MM.1S (cell line): ENCODE measurements around the gene TYK2.
"Not testable (repeated sequence)": the region's sequence is repeated elsewhere in the genome, so short reads cannot be mapped to it uniquely, and the experiment has no call there.

Source experiments
- DNase-seq: peaks from one replicate; pipeline ENCODE4 v3.0.0-alpha.2; 2015
- H2AFZ ChIP-seq: fragments of 300-600 bp; sonication (generic); 2 replicates; pipeline ENCODE4 v1.6.0; 2016; ENCODE audit warnings: antibody characterized with exemption, low read length
- H3F3A ChIP-seq: fragments of 300-600 bp; sonication (generic); 2 replicates; pipeline ENCODE4 v1.6.1; 2016; ENCODE audit warnings: mild to moderate bottlenecking, antibody characterized with exemption, low read length, moderate library complexity, mixed read lengths; ENCODE audit not compliant: insufficient read depth
- H3K27ac ChIP-seq: fragments of 300-600 bp; sonication (generic); 2 replicates; pipeline ENCODE4 v1.5.1; 2016; ENCODE audit warnings: mild to moderate bottlenecking, low read length
- H3K27me3 ChIP-seq: fragments of 300-600 bp; sonication (generic); replicated peaks from 2 replicates; pipeline ENCODE4 v1.6.0; 2016; ENCODE audit warnings: low read length; ENCODE audit not compliant: insufficient read depth
- H3K36me3 ChIP-seq: fragments of 300-600 bp; sonication (generic); replicated peaks from 2 replicates; pipeline ENCODE4 v1.6.1; 2016; ENCODE audit warnings: mild to moderate bottlenecking, low read length, mixed read lengths; ENCODE audit not compliant: insufficient read depth
- H3K4me1 ChIP-seq: fragments of 300-600 bp; sonication (generic); 2 replicates; pipeline ENCODE4 v1.6.1; 2016; ENCODE audit warnings: low read length, mixed read lengths
- H3K4me2 ChIP-seq: fragments of 300-600 bp; sonication (generic); 2 replicates; pipeline ENCODE4 v1.6.0; 2016; ENCODE audit warnings: low read depth, low read length
- H3K4me3 ChIP-seq: fragments of 300-600 bp; sonication (generic); 2 replicates; pipeline ENCODE4 v1.5.1; 2016; ENCODE audit warnings: low read length, mixed read lengths
- H3K79me2 ChIP-seq: fragments of 300-600 bp; sonication (generic); 2 replicates; pipeline ENCODE4 v1.6.1; 2016; ENCODE audit warnings: mixed run types, low read length, mixed read lengths
- H3K9ac ChIP-seq: fragments of 300-600 bp; sonication (generic); 2 replicates; pipeline ENCODE4 v1.6.1; 2016; ENCODE audit warnings: low read length, mixed read lengths
- H3K9me2 ChIP-seq: fragments of 300-600 bp; sonication (generic); replicated peaks from 2 replicates; pipeline ENCODE4 v1.6.1; 2016; ENCODE audit warnings: mild to moderate bottlenecking, low read length, mixed read lengths; ENCODE audit not compliant: insufficient read depth
- H3K9me3 ChIP-seq: fragments of 300-600 bp; sonication (generic); replicated peaks from 2 replicates; pipeline ENCODE4 v1.6.1; 2016; ENCODE audit warnings: mild to moderate bottlenecking, low read length, mixed read lengths; ENCODE audit not compliant: insufficient read depth
- H4K20me1 ChIP-seq: fragments of 300-600 bp; sonication (generic); 2 replicates; pipeline ENCODE4 v1.6.1; 2016; ENCODE audit warnings: mild to moderate bottlenecking, low read length, moderate library complexity, mixed read lengths; ENCODE audit not compliant: insufficient read depth
- EZH2 ChIP-seq: fragments of 300-600 bp; sonication (generic); optimal IDR thresholded peaks from 2 replicates; pipeline ENCODE3; 2017; ENCODE audit warnings: low read depth, mild to moderate bottlenecking, antibody characterized with exemption, low read length, mixed read lengths
- EZH2phosphoT487 ChIP-seq: fragments of 300-600 bp; sonication (generic); IDR thresholded peaks from 2 replicates; pipeline ENCODE4 v1.6.1; 2018; ENCODE audit warnings: antibody characterized with exemption, low read length
- TF ChIP-seq, protein P1 (sequence below): fragments of 300-600 bp; sonication (generic); IDR thresholded peaks from 2 replicates; pipeline ENCODE4 v1.5.1; 2016; ENCODE audit warnings: antibody characterized with exemption, low read length, mixed read lengths

The TYK2 gene

DNA sequence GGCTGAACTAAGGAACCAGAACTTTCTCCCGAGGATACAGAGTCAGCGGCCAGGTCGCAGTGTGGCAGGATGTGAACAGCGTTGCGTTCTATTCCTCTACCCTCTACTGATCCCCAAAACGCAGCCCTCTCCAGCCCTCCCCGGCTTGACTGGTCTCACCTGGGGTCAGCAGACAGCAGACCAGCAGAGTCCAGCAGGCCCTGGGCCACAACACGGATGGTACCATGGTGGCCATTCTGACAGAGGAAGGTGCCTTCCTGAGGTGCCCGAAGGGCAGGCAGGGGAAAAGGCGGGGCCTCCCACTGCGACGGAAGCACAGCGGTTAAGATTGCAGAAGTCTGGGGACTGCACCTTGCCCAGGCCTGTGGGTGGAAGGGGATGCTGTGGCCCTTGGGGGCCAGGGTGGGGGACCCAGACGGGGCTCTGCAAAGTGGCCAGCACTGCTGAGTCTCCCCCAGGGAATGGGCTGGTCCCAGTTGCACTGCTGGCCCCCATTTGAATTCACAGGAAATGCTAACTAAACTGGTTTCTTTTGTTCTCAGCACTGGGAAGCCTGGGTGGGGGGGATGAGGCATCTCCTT lies 40.9 kb downstream of the TYK2 start, which contains the start of gene ICAM3:
Gene ICAM3, minus strand, starts transcription at position 245 of the 581 bp plus-strand sequence. Its CDS starts 10 bp downstream, at position 235.
- Histone ChIP-seq H3K4me2 (peak within 1 kb of the TSS; percentile 92), H4K20me1 (no peaks in the 10 kb centered on the region), H3F3A (no peaks in the 10 kb centered on the region), H3K79me2 (peaks cover 23% of the 10 kb centered on the region), H3K36me3 (no peaks in the 10 kb centered on the region), H2AFZ (peak within 1 kb of the TSS; percentile 97), H3K27ac (no peak within 1 kb of the TSS), H3K4me1 (peaks cover 12% of the 10 kb centered on the region; the same call in 1 of the 2 replicates), H3K9me3 (no peaks in the 10 kb centered on the region), H3K9ac (peak within 1 kb of the TSS; percentile 68), H3K4me3 (peak within 1 kb of the TSS; percentile 77), H3K9me2 (no peaks in the 10 kb centered on the region), H3K27me3 (no peaks in the 10 kb centered on the region)
- TF ChIP-seq, protein P1, sequence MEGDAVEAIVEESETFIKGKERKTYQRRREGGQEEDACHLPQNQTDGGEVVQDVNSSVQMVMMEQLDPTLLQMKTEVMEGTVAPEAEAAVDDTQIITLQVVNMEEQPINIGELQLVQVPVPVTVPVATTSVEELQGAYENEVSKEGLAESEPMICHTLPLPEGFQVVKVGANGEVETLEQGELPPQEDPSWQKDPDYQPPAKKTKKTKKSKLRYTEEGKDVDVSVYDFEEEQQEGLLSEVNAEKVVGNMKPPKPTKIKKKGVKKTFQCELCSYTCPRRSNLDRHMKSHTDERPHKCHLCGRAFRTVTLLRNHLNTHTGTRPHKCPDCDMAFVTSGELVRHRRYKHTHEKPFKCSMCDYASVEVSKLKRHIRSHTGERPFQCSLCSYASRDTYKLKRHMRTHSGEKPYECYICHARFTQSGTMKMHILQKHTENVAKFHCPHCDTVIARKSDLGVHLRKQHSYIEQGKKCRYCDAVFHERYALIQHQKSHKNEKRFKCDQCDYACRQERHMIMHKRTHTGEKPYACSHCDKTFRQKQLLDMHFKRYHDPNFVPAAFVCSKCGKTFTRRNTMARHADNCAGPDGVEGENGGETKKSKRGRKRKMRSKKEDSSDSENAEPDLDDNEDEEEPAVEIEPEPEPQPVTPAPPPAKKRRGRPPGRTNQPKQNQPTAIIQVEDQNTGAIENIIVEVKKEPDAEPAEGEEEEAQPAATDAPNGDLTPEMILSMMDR, result no peak
- TF ChIP-seq EZH2phosphoT487 (no peak), EZH2 (no peak)
- peak; percentile 59 for DNase-seq

DNA sequence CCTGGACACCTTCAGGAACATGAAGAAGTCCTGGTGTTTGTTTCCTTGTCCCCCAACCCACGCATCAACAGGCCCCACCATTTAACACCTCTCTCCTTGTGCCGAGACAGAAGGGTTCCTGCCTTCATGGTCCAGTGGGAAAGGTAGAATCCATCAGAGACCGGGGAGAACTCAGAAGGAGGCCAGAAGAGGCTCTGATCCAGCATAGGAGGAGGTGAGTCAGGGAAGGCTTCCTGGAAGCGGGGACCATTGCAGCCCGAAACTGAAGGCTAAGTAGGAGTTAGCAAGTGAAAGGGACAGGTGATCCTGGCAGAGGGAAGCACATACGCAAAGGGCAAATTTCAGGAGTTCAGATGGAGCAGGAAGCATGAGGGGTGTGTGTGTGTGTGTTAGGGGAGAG lies 41.4 kb downstream of the TYK2 start:
- no peak for TF ChIP-seq EZH2phosphoT487
- TF ChIP-seq EZH2, result no peak
- TF ChIP-seq, protein P1, result no peak
- Histone ChIP-seq H3K79me2 (peaks cover 29% of the 10 kb centered on the region), H3K4me2 (peak overlapping the region; percentile 92), H2AFZ (peak overlapping the region; percentile 97), H3K4me3 (peak overlapping the region; percentile 77), H3K27ac (no peak overlapping the region), H3K4me1 (peaks cover 15% of the 10 kb centered on the region; the same call in 1 of the 2 replicates), H3K9me3 (no peaks in the 10 kb centered on the region), H3K36me3 (no peaks in the 10 kb centered on the region), H3K27me3 (no peaks in the 10 kb centered on the region), H3K9ac (peak overlapping the region; percentile 68), H4K20me1 (no peaks in the 10 kb centered on the region), H3F3A (no peaks in the 10 kb centered on the region), H3K9me2 (no peaks in the 10 kb centered on the region)
- no peak for DNase-seq

DNA sequence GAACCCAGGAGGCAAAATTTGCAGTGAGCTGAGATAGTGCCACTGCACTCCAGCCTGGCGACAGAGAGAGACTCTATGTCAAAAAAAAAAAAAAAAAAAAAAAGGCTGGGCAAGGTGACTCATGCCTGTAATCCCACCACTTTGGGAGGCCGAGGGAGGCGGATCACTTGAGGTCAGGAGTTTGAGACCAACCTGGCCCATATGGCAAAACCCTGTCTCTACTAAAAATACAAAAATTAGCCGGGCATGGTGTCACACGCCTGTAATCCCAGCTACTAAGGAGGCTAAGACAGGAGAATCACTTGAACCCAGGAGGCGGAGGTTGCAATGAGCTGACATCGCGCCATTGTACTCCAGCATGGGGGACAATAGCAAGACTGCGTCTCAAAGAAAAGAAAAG lies 43.6 kb downstream of the TYK2 start:
- H3K9ac ChIP-seq, H3K9me3 ChIP-seq, H3K36me3 ChIP-seq, DNase-seq, H3K4me3 ChIP-seq, H3K27ac ChIP-seq, H4K20me1 ChIP-seq, H2AFZ ChIP-seq, H3K27me3 ChIP-seq, H3K9me2 ChIP-seq, H3F3A ChIP-seq, H3K4me2 ChIP-seq: not testable (repeated sequence)
- H3K79me2 ChIP-seq, result peaks cover 48% of the 10 kb centered on the region
- peaks cover 15% of the 10 kb centered on the region; the same call in 1 of the 2 replicates for H3K4me1 ChIP-seq

DNA sequence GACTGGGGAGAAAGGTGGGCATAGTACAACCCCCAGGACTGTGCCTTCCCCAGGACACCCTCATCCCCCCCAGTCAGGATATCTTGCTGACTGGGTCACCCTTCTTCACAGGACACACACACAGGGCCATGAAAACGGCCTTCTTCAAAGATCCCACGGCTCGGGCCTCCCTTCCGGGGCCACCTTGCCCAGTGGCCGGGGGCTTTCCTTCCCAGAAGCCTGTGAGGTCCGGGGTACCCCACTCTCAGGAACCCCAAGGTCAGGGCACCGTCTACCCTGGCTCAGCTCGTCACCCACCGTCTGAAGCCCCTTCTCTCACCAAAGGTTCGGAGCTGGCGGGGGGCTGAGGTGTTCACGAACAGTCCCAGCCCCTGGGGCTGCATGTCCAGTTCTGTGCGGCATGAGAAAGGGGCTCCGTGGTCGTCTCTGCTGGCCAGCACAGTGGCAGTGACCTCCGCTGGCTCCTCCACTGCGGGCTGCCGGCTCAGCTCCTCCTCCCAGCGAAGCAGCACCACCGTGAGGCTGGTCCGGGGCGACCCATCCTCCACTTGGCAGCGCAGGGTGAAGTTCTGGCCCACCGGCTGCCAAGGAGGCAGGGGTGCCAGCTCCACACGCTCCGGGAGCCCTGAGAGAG lies 44.9 kb downstream of the TYK2 start:
- Histone ChIP-seq H3K9ac (no peak overlapping the region), H3K27ac (no peak overlapping the region), H3K4me3 (no peak overlapping the region), H3K79me2 (peaks cover 59% of the 10 kb centered on the region), H3K4me2 (no peak overlapping the region), H3K36me3 (no peaks in the 10 kb centered on the region), H3K4me1 (peaks cover 15% of the 10 kb centered on the region; the same call in 1 of the 2 replicates), H3K27me3 (no peaks in the 10 kb centered on the region), H3K9me3 (no peaks in the 10 kb centered on the region), H2AFZ (no peak overlapping the region), H3F3A (no peaks in the 10 kb centered on the region), H3K9me2 (no peaks in the 10 kb centered on the region), H4K20me1 (no peaks in the 10 kb centered on the region)
- TF ChIP-seq EZH2 (no peak), EZH2phosphoT487 (no peak)
- TF ChIP-seq, protein P1, result no peak
- DNase-seq, result no peak
